Cardiac fibroblast (primary cell): ENCODE data around the gene RRP36.

Experiments used
- DNase-seq, 2 donors: peaks; one replicate each; pipeline versions ENCODE4 v3.0.0 to v3.0.0-alpha.2; 2010; ENCODE audit warnings: low read depth in 2 of 2
- H3K4me3 ChIP-seq, 2 donors: replicated peaks in 1 of 2; 1 replicate in 1 of 2; 2 replicates in 1 of 2; pipeline ENCODE4 v1.5.1; 2011; ENCODE audit warnings: low read depth in 2 of 2, low read length in 2 of 2, mild to moderate bottlenecking in 2 of 2, moderate library complexity in 1 of 2
- CTCF ChIP-seq: IDR thresholded peaks from one replicate; pipeline ENCODE4 v1.5.1; 2011; ENCODE audit warnings: low read depth, mild to moderate bottlenecking, low read length, inconsistent platforms

Gene RRP36

GRCh38 chr6:42979523-42980177 is 41.8 kb upstream of the RRP36 start:
- peak in 1 of 2 donors; percentile 56 for DNase-seq
- no peak for TF ChIP-seq CTCF
- peak overlapping the region; percentile 70 to 71 for H3K4me3 ChIP-seq

GRCh38 chr6:42981836-42982235 is 39.6 kb upstream of the RRP36 start:
- peak in 1 of 2 donors; percentile 25 for DNase-seq
- H3K4me3 ChIP-seq = no peak overlapping the region
- TF ChIP-seq CTCF = no peak

GRCh38 chr6:42984001-42984923 is 37.2 kb upstream of the RRP36 start, which contains the start of gene PPP2R5D:
PPP2R5D (plus strand) TSS chr6:42984570; CDS start chr6:42984678, 108 bp downstream.
- peak within 1 kb of the TSS; percentile 72 to 82 for H3K4me3 ChIP-seq
- peak; percentile 99 for DNase-seq
- TF ChIP-seq CTCF = no peak

GRCh38 chr6:42984924-42985475 is 36.4 kb upstream of the RRP36 start:
- peak overlapping the region; percentile 72 to 82 for H3K4me3 ChIP-seq
- TF ChIP-seq CTCF = no peak
- peak; percentile 14 to 35 for DNase-seq

GRCh38 chr6:42987533-42988451 is 33.6 kb upstream of the RRP36 start:
- DNase-seq = peak in 1 of 2 donors; percentile 21
- no peak overlapping the region for H3K4me3 ChIP-seq
- TF ChIP-seq CTCF = no peak

- no peak overlapping the region for H3K4me3 ChIP-seq
- TF ChIP-seq CTCF = no peak
- DNase-seq = peak; percentile 63 to 67
Measured at GRCh38 chr6:42988486-42989020, 32.9 kb upstream of the RRP36 start.
